ENCODE data around the gene PEX1.

DNA sequence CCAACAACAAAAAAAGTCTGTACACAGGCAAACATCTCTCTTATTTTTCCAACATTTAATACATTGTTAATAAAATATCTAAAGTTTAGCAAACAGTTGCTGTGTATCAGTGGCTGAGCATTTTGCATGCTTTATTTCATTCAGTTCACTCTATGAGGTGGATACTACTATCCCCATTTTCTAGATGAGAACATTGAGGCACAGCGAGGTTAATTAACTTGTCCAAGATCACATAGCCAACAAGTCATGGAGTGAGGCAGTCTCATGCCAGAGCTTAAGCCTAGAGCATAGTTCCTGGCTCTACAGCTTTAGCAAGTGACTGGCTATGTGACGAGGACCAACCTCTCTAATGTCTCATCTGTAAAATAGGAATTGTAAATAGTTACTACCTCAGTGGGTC, 76.7 kb downstream of the PEX1 start:
- TF ChIP-seq, protein P1, sequence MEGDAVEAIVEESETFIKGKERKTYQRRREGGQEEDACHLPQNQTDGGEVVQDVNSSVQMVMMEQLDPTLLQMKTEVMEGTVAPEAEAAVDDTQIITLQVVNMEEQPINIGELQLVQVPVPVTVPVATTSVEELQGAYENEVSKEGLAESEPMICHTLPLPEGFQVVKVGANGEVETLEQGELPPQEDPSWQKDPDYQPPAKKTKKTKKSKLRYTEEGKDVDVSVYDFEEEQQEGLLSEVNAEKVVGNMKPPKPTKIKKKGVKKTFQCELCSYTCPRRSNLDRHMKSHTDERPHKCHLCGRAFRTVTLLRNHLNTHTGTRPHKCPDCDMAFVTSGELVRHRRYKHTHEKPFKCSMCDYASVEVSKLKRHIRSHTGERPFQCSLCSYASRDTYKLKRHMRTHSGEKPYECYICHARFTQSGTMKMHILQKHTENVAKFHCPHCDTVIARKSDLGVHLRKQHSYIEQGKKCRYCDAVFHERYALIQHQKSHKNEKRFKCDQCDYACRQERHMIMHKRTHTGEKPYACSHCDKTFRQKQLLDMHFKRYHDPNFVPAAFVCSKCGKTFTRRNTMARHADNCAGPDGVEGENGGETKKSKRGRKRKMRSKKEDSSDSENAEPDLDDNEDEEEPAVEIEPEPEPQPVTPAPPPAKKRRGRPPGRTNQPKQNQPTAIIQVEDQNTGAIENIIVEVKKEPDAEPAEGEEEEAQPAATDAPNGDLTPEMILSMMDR (IDR thresholded peaks at IDR 0.05), result no peak
- no peak for TF ChIP-seq POLR2AphosphoS5 (IDR thresholded peaks at IDR 0.05)
- no peak for TF ChIP-seq POLR2A (IDR thresholded peaks at IDR 0.05)
